ENCODE results near the gene PARD3B.

DNA sequence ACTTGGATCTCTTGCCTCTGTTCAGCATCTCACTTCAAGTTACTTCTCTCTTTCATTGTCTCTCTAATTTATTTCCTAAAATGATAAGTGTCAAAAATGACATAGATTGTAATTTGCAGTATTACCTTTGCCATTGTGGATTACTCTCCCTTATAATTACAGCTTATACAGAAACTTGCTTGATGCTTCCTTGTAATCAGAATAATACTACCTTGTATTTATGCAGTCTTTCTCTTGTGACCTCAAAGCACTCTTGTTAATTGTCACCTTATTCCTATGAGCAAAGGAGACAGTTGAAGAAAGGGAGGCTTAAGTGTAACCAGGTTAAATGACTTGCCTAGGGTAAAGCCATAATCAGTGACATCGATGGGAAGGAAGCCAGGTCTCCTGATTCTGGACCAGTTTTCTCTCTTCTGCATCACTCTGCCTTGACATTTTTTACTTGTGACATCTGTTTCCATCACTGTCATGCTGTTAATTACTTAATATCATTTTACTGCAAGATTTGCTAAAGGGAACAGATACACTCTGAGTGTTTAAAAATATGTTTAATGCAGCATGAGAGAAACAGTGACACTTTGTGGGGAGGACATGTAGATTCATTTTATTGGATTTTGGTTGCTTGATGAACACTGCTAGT is 388.6 kb downstream of the PARD3B start:
- TF ChIP-seq, protein P1, sequence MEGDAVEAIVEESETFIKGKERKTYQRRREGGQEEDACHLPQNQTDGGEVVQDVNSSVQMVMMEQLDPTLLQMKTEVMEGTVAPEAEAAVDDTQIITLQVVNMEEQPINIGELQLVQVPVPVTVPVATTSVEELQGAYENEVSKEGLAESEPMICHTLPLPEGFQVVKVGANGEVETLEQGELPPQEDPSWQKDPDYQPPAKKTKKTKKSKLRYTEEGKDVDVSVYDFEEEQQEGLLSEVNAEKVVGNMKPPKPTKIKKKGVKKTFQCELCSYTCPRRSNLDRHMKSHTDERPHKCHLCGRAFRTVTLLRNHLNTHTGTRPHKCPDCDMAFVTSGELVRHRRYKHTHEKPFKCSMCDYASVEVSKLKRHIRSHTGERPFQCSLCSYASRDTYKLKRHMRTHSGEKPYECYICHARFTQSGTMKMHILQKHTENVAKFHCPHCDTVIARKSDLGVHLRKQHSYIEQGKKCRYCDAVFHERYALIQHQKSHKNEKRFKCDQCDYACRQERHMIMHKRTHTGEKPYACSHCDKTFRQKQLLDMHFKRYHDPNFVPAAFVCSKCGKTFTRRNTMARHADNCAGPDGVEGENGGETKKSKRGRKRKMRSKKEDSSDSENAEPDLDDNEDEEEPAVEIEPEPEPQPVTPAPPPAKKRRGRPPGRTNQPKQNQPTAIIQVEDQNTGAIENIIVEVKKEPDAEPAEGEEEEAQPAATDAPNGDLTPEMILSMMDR (IDR thresholded peaks at IDR 0.05; ENCODE audit: insufficient read depth, low read length, poor library complexity, severe bottlenecking) = no peak
- TF ChIP-seq EZH2phosphoT487 (conservative IDR thresholded peaks at IDR 0.05; ENCODE audit: low read length) = no peak

All from SU-DHL-6 (cell line).